ENCODE data around the gene NOTO.

NOTO gene

GRCh38 chr2:73258186-73258912 is 56.0 kb downstream of the NOTO start:
- Histone ChIP-seq H3K79me2 (ENCODE audit: low read length) (no peaks in the 10 kb centered on the region), H4K20me1 (ENCODE audit: insufficient read depth, low read length) (peaks cover 5% of the 10 kb centered on the region; the same call in 1 of the 2 replicates), H3K9me3 (ENCODE audit: insufficient read depth, low read length) (no peaks in the 10 kb centered on the region), H3K27me3 (ENCODE audit: low read depth, low read length) (no peaks in the 10 kb centered on the region), H3K4me2 (ENCODE audit: low read length) (no peak overlapping the region), H3K27ac (ENCODE audit: low read length) (no peak overlapping the region), H3K4me3 (ENCODE audit: low read length) (no peak overlapping the region), H3K9ac (ENCODE audit: low read length) (no peak overlapping the region), H3K4me1 (ENCODE audit: low read length) (no peaks in the 10 kb centered on the region), H2AFZ (ENCODE audit: low read depth, low read length) (no peak overlapping the region), H3K36me3 (replicated peaks; ENCODE audit: low read depth, low read length) (peaks cover 53% of the 10 kb centered on the region)
- TF ChIP-seq, protein P1, sequence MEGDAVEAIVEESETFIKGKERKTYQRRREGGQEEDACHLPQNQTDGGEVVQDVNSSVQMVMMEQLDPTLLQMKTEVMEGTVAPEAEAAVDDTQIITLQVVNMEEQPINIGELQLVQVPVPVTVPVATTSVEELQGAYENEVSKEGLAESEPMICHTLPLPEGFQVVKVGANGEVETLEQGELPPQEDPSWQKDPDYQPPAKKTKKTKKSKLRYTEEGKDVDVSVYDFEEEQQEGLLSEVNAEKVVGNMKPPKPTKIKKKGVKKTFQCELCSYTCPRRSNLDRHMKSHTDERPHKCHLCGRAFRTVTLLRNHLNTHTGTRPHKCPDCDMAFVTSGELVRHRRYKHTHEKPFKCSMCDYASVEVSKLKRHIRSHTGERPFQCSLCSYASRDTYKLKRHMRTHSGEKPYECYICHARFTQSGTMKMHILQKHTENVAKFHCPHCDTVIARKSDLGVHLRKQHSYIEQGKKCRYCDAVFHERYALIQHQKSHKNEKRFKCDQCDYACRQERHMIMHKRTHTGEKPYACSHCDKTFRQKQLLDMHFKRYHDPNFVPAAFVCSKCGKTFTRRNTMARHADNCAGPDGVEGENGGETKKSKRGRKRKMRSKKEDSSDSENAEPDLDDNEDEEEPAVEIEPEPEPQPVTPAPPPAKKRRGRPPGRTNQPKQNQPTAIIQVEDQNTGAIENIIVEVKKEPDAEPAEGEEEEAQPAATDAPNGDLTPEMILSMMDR (IDR thresholded peaks at IDR 0.05; ENCODE audit: low read depth, low read length): no peak
- no peak for TF ChIP-seq EZH2phosphoT487 (IDR thresholded peaks at IDR 0.05; ENCODE audit: low read depth)

DNA sequence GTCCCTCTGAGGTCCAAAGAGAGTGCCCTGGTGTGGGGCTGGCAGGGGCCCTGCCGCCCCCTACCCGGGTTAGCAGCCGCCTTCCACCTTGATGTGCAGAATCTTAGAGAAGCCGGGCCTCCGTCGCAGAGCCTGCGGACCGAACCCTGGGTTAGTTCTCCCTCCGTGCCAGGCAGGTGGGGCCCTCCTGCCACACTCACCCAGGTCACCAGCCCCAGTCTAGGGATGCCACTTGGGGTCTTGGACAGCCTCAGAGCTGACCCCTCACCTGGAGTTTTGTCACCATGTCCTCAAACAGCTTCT is 56.5 kb downstream of the NOTO start:
- no peak overlapping the region for H3K27ac ChIP-seq (ENCODE audit: low read length)
- H4K20me1 ChIP-seq (ENCODE audit: insufficient read depth, low read length): peaks cover 5% of the 10 kb centered on the region; the same call in 1 of the 2 replicates
- no peak overlapping the region for H3K9ac ChIP-seq (ENCODE audit: low read length)
- H2AFZ ChIP-seq (ENCODE audit: low read depth, low read length): no peak overlapping the region
- H3K36me3 ChIP-seq (replicated peaks; ENCODE audit: low read depth, low read length): peaks cover 48% of the 10 kb centered on the region
- TF ChIP-seq, protein P1 (IDR thresholded peaks at IDR 0.05; ENCODE audit: low read depth, low read length): no peak
- no peak for TF ChIP-seq EZH2phosphoT487 (IDR thresholded peaks at IDR 0.05; ENCODE audit: low read depth)
- H3K9me3 ChIP-seq (ENCODE audit: insufficient read depth, low read length): no peaks in the 10 kb centered on the region
- no peak overlapping the region for H3K4me2 ChIP-seq (ENCODE audit: low read length)
- no peaks in the 10 kb centered on the region for H3K27me3 ChIP-seq (ENCODE audit: low read depth, low read length)
- no peaks in the 10 kb centered on the region for H3K4me1 ChIP-seq (ENCODE audit: low read length)
- no peaks in the 10 kb centered on the region for H3K79me2 ChIP-seq (ENCODE audit: low read length)
- H3K4me3 ChIP-seq (ENCODE audit: low read length): no peak overlapping the region

DNA sequence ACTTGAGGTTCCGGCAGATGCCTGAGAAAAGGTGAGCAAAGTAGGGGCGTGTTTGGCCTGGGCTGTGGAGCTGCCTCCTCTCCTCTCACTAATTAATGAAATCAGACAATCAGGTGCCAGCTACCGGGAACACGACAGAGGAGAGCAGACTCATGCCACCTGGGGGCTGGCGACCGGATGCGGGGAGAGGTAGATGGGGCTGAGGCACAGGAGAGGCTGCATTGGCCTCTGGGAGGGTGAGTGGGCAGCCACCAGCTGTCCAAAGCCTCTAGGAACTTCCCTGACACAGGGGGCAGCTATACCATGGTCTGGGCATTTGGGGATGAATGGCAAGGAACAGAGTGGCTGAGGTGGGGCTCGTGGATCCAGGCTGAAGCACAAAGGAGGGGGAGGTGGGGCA is 56.9 kb downstream of the NOTO start:
- no peak overlapping the region for H2AFZ ChIP-seq (ENCODE audit: low read depth, low read length)
- no peaks in the 10 kb centered on the region for H3K9me3 ChIP-seq (ENCODE audit: insufficient read depth, low read length)
- H3K4me3 ChIP-seq (ENCODE audit: low read length): no peak overlapping the region
- TF ChIP-seq, protein P1 (IDR thresholded peaks at IDR 0.05; ENCODE audit: low read depth, low read length): no peak
- TF ChIP-seq EZH2phosphoT487 (IDR thresholded peaks at IDR 0.05; ENCODE audit: low read depth): no peak
- H4K20me1 ChIP-seq (ENCODE audit: insufficient read depth, low read length): peaks cover 5% of the 10 kb centered on the region; the same call in 1 of the 2 replicates
- H3K9ac ChIP-seq (ENCODE audit: low read length): no peak overlapping the region
- H3K4me2 ChIP-seq (ENCODE audit: low read length): no peak overlapping the region
- H3K36me3 ChIP-seq (replicated peaks; ENCODE audit: low read depth, low read length): peaks cover 47% of the 10 kb centered on the region
- H3K4me1 ChIP-seq (ENCODE audit: low read length): no peaks in the 10 kb centered on the region
- no peak overlapping the region for H3K27ac ChIP-seq (ENCODE audit: low read length)
- H3K79me2 ChIP-seq (ENCODE audit: low read length): no peaks in the 10 kb centered on the region
- no peaks in the 10 kb centered on the region for H3K27me3 ChIP-seq (ENCODE audit: low read depth, low read length)

GRCh38 chr2:73259704-73260337 is 57.4 kb downstream of the NOTO start:
- Histone ChIP-seq H3K4me2 (ENCODE audit: low read length) (no peak overlapping the region), H3K79me2 (ENCODE audit: low read length) (no peaks in the 10 kb centered on the region), H4K20me1 (ENCODE audit: insufficient read depth, low read length) (peaks cover 5% of the 10 kb centered on the region; the same call in 1 of the 2 replicates)

More at GRCh38 chr2:73259704-73260337, 57.4 kb downstream of the NOTO start:
- H3K9me3 ChIP-seq (ENCODE audit: insufficient read depth, low read length): no peaks in the 10 kb centered on the region
- H3K9ac ChIP-seq (ENCODE audit: low read length): no peak overlapping the region
- TF ChIP-seq, protein P1 (IDR thresholded peaks at IDR 0.05; ENCODE audit: low read depth, low read length): no peak
- TF ChIP-seq EZH2phosphoT487 (IDR thresholded peaks at IDR 0.05; ENCODE audit: low read depth): no peak
- no peaks in the 10 kb centered on the region for H3K27me3 ChIP-seq (ENCODE audit: low read depth, low read length)
- no peak overlapping the region for H3K4me3 ChIP-seq (ENCODE audit: low read length)
- no peak overlapping the region for H2AFZ ChIP-seq (ENCODE audit: low read depth, low read length)
- no peaks in the 10 kb centered on the region for H3K4me1 ChIP-seq (ENCODE audit: low read length)
- peaks cover 45% of the 10 kb centered on the region for H3K36me3 ChIP-seq (replicated peaks; ENCODE audit: low read depth, low read length)
- H3K27ac ChIP-seq (ENCODE audit: low read length): no peak overlapping the region

Measured in OCI-LY3 (cell line).